Tibial artery (tissue), 4 donors: Measurements from ENCODE around the gene NLN.

Source experiments
- DNase-seq, 2 donors: peaks; one replicate each; pipeline ENCODE4 v3.0.0-alpha.2; 2019
- H3K27ac ChIP-seq, 2 donors: fragments of 200-600 bp; sonication (generic) in 1 of 2; 1 replicate in 1 of 2; 2 replicates in 1 of 2; pipeline ENCODE4 v1.5.1; 2018 to 2019; ENCODE audit warnings: mild to moderate bottlenecking in 1 of 2
- H3K27me3 ChIP-seq, 2 donors: fragments of 200-600 bp; sonication (generic) in 1 of 2; one replicate each; pipeline versions ENCODE4 v1.5.1 to v1.6.0; 2016 to 2019
- H3K36me3 ChIP-seq, 3 donors: fragments of 200-600 bp; sonication (generic) in 2 of 3; one replicate each; pipeline ENCODE4 v1.5.1; 2016 to 2019; ENCODE audit warnings: mild to moderate bottlenecking in 2 of 3
- H3K4me1 ChIP-seq, 4 donors: fragments of 200-600 bp; sonication (generic) in 2 of 4; 1 replicate in 3 of 4; 2 replicates in 1 of 4; pipeline ENCODE4 v1.5.1; 2016 to 2019
- H3K4me3 ChIP-seq, 2 donors: fragments of 200-600 bp; sonication (generic) in 1 of 2; 1 replicate in 1 of 2; 2 replicates in 1 of 2; pipeline ENCODE4 v1.5.1; 2018 to 2019; ENCODE audit warnings: mild to moderate bottlenecking in 2 of 2
- H3K9me3 ChIP-seq, 3 donors: fragments of 200-600 bp; sonication (generic) in 1 of 3; one replicate each; pipeline ENCODE4 v1.5.1; 2016 to 2019
- CTCF ChIP-seq, 2 experiments: fragments of 200-600 bp in 1 of 2; fragments of 450-650 bp in 1 of 2; IDR thresholded peaks; one replicate each; pipeline ENCODE4 v1.5.1; 2017 to 2019; ENCODE audit warnings: antibody characterized with exemption in 2 of 2, mild to moderate bottlenecking in 1 of 2, moderate library complexity in 1 of 2
- intact Hi-C: fragments of 100-400 bp; cut with DNase I; formaldehyde crosslinking; loops from one replicate; pipeline ENCODE4 v1.15.0; 2023; ENCODE audit warnings: low total_unique reads

NLN gene

GRCh38 chr5:65800775-65801174 lies 78.8 kb downstream of the NLN start:
- no peaks in the 10 kb centered on the region for H3K9me3 ChIP-seq
- no peak overlapping the region for H3K27ac ChIP-seq
- H3K27me3 ChIP-seq = no peaks in the 10 kb centered on the region
- no peak overlapping the region for H3K4me3 ChIP-seq
- intact Hi-C loops = no loop called here
- H3K4me1 ChIP-seq = no peaks in the 10 kb centered on the region
- H3K36me3 ChIP-seq = peaks cover 3 to 13% (median 5%) of the 10 kb centered on the region in 3 donors
- no peak for TF ChIP-seq CTCF (IDR thresholded peaks at IDR 0.05)
- no peak for DNase-seq

- Histone ChIP-seq H3K4me1 (no peaks in the 10 kb centered on the region), H3K27ac (no peak overlapping the region), H3K4me3 (no peak overlapping the region), H3K9me3 (no peaks in the 10 kb centered on the region), H3K36me3 (peaks cover 3 to 13% (median 5%) of the 10 kb centered on the region in 3 donors), H3K27me3 (no peaks in the 10 kb centered on the region)
- DNase-seq = no peak
- intact Hi-C loops = no loop called here
- TF ChIP-seq CTCF (IDR thresholded peaks at IDR 0.05) = no peak
Measured at GRCh38 chr5:65801352-65801783, 79.4 kb downstream of the NLN start.

- intact Hi-C loops = no loop called here
- Histone ChIP-seq H3K27me3 (no peaks in the 10 kb centered on the region), H3K36me3 (peaks cover 3 to 13% (median 5%) of the 10 kb centered on the region in 3 donors), H3K27ac (no peak overlapping the region), H3K9me3 (no peaks in the 10 kb centered on the region), H3K4me1 (no peaks in the 10 kb centered on the region), H3K4me3 (no peak overlapping the region)
- no peak for DNase-seq
- no peak for TF ChIP-seq CTCF (IDR thresholded peaks at IDR 0.05)
Measured at GRCh38 chr5:65802080-65802479, 80.1 kb downstream of the NLN start.

- peaks cover 3 to 13% (median 5%) of the 10 kb centered on the region in 3 donors for H3K36me3 ChIP-seq
- no peak for TF ChIP-seq CTCF (IDR thresholded peaks at IDR 0.05)
- DNase-seq = no peak
- no peaks in the 10 kb centered on the region for H3K27me3 ChIP-seq
- intact Hi-C loops = no loop called here
- H3K9me3 ChIP-seq = no peaks in the 10 kb centered on the region
- H3K4me1 ChIP-seq = peaks cover 0 to under 1% (median under 1%) of the 10 kb centered on the region in 4 donors
- no peak overlapping the region for H3K27ac ChIP-seq
- H3K4me3 ChIP-seq = no peak overlapping the region
Measured at GRCh38 chr5:65802820-65803219, 80.8 kb downstream of the NLN start.

GRCh38 chr5:65803699-65804391 lies 81.8 kb downstream of the NLN start:
- no peak for DNase-seq
- H3K4me1 ChIP-seq = peaks cover 0 to 10% (median 3%) of the 10 kb centered on the region in 4 donors
- H3K9me3 ChIP-seq = no peaks in the 10 kb centered on the region
- peaks cover 0 to 9% (median 5%) of the 10 kb centered on the region in 3 donors for H3K36me3 ChIP-seq
- H3K27ac ChIP-seq = no peak overlapping the region
- H3K27me3 ChIP-seq = no peaks in the 10 kb centered on the region
- no peak for TF ChIP-seq CTCF (IDR thresholded peaks at IDR 0.05)
- intact Hi-C loops = no loop called here
- H3K4me3 ChIP-seq = no peak overlapping the region
